ENCODE measurements around the gene NRK.
"Not testable (repeated sequence)": the region's sequence is repeated elsewhere in the genome, so short reads cannot be mapped to it uniquely, and the experiment has no call there.

Gene NRK

GRCh38 chrX:105816517-105816916 lies 5.8 kb upstream of the NRK start:
- TF ChIP-seq ZFX (IDR thresholded peaks at IDR 0.05) (no peak), CTCF (conservative IDR thresholded peaks at IDR 0.05) (no peak)
- no peak overlapping the region for H3K27ac ChIP-seq

DNA sequence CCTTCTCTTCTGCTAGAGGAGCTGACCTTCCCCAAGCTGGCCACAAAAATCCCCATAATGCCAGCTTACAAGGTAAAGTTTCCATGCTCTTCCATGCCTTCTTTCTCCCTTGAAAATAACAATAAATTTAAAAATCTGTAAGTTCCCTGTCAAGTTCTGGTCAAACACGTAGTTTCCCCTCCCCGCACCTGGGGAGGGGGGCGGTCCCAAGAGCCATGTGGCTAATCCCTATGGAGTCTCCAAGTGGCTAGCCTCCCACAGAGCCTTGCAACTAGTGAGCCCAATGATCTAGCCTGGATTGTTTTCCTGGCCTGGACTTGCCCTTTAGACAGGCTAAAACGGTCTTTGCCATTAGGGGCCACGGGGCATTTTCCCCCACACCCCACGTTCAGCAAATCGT lies 2.1 kb upstream of the NRK start:
- no peak for TF ChIP-seq CTCF (conservative IDR thresholded peaks at IDR 0.05)
- TF ChIP-seq ZFX (IDR thresholded peaks at IDR 0.05), result no peak
- no peak overlapping the region for H3K27ac ChIP-seq

GRCh38 chrX:105821471-105822121 lies 743 bp upstream of the NRK start:
- TF ChIP-seq ZFX (IDR thresholded peaks at IDR 0.05) (no peak), CTCF (conservative IDR thresholded peaks at IDR 0.05) (no peak)
- H3K27ac ChIP-seq, result no peak overlapping the region

DNA sequence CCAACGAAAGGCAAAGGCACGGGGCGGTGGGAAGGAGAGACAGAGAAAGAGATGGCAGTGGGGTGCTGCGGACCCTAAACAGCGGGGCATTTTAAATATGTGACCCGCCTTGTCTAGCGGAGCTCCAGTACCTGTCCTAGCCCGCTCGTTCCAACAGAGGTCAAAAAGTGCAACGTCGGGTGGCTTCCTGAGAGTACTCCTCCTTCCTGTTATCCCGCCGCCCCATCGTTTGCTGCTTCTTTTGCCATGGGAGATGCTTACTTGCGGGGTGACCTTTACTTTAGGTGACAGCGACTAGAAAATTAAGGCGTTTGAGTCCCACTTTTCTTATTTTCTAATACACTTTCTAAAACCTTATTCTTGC lies 735 bp downstream of the NRK start:
- H3K27ac ChIP-seq, result no peak overlapping the region

DNA sequence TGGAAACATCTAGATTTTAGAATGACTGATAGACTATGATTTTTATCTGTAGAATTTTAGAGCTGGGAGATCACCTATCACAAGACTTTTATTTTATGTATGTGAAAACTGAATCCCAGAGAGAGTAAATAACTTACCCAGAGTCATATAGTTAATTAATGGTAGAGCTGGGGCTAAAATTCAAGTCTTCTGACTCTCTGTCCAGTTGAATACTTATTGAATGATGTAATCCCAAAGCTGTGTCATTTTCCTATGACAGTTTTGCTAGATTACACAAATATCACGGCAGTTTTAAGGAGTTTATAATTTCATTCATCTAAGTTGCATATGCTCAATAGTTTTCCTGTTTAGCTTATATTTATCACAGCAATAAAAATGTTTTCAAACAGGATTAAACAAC lies 6.7 kb downstream of the NRK start:
- TF ChIP-seq CTCF (conservative IDR thresholded peaks at IDR 0.05) (no peak), ZFX (IDR thresholded peaks at IDR 0.05) (no peak)
- H3K27ac ChIP-seq, result no peak overlapping the region

More for the DNA sequence above, 735 bp downstream of the NRK start:
- no peak for TF ChIP-seq CTCF (conservative IDR thresholded peaks at IDR 0.05)
- no peak for TF ChIP-seq ZFX (IDR thresholded peaks at IDR 0.05)

GRCh38 chrX:105837232-105837631 lies 14.9 kb downstream of the NRK start:
- no peak overlapping the region for H3K27ac ChIP-seq
- no peak for TF ChIP-seq ZFX (IDR thresholded peaks at IDR 0.05)
- no peak for TF ChIP-seq CTCF (conservative IDR thresholded peaks at IDR 0.05)

- H3K27ac ChIP-seq, result no peak overlapping the region
- TF ChIP-seq CTCF (conservative IDR thresholded peaks at IDR 0.05), result no peak
- no peak for TF ChIP-seq ZFX (IDR thresholded peaks at IDR 0.05)
Observed at GRCh38 chrX:105845631-105846030, 23.3 kb downstream of the NRK start.

DNA sequence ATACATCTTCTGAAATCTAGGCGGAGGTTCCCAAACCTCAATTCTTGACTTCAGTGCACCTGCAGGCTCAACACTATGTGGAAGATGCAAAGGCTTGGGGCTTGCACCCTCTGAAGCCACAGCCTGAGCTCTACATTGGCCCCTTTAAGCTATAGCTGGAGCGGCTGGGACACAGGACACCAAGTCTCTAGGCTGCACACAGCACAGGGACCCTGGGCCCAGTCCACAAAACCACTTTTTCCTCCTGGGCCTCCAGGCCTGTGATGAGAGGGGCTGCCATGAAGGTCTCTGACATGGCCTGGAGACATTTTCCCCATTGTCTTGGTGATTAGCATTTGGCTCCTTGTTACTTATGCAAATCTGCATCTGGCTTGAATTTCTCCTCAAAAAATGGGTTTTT lies 27.8 kb downstream of the NRK start:
- not testable (repeated sequence) for H3K27ac ChIP-seq

Measured in C4-2B (cell line).